Measurements from ENCODE around the gene YTHDF1.

DNA sequence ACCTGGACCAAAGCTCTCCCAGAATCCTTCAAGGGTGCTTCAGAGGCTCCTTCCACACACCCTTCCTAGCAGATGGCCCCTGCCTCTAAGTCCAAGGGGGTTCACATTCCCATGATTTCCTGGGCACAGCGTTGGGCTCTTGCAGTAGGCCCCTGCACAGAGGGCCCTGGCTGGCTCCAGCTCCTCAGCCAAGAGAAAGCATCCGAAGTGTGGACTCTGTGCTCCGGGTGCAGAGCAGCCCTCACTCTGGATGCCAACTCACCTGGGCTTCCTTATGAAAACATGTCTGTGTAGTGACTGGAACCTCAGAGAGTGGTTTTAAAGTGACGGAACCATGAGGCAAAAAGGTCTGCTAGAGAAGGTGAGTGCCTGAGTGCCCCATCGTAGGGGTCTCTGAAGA lies 11.6 kb downstream of the YTHDF1 start:
- TF ChIP-seq ZNF274 (IDR thresholded peaks at IDR 0.05; ENCODE audit: low read depth, low read length) (no peak), YY1 (IDR thresholded peaks at IDR 0.05; ENCODE audit: insufficient read depth, insufficient read length) (no peak)

All from NT2/D1 (cell line).